ENCODE data around the gene SERAC1.
"Not testable (repeated sequence)": the region's sequence is repeated elsewhere in the genome, so short reads cannot be mapped to it uniquely, and the experiment has no call there.

SERAC1 gene

DNA sequence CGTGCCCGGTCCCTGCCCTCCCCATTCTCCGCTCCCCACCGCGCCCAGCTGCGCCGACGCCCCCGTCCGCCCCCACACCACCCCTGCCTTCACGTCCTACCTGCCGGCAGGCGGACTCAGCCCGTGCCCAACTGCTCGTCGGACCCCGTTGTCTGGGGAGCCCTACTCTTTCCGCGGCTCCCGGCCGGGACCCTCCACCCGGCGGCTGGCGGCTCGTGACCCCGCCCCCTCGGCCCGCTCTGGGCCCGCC is at the start of gene SERAC1:
Gene SERAC1 (minus strand): TSS at position 223 of the 250 bp plus-strand sequence. CDS start 9,899 bp downstream, outside the sequence.
- no peak for DNase-seq (ENCODE audit: low read depth)

DNA sequence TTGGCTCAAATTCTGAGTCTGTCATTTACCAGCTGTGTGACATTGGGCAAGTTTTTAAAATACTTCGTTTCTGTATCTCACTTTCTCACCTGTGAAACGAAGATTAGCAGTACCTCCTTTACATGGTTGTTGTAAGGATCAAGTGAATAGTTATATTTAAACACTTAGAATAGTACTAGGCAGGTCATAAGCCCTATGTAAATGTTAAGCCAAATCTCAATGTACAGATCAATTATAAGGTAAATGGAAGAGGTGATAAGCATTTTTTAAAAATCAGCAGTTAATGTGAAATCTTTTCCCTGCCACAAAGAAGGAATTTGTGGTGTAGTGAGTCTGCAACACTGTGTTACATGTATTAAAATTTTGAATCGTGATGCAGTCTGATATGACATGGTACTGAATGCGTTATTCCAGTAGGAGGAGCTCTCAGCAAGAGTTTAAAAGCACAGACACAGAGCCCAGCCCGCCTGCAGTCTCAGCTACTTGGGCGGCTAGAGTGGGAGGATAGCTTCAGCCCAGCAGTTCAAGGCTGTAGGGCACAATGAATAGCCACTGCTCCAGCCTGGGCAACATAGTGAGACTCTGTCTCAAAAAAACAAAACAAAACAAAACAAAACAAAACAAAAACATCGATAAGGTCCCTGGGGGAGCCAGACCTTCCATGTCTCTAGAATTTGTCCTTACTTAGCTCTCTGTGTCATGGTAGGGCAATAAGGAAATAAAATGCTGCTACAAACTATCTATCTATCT is 46.0 kb upstream of the SERAC1 start:
- DNase-seq (ENCODE audit: low read depth): peak; percentile 55

DNA sequence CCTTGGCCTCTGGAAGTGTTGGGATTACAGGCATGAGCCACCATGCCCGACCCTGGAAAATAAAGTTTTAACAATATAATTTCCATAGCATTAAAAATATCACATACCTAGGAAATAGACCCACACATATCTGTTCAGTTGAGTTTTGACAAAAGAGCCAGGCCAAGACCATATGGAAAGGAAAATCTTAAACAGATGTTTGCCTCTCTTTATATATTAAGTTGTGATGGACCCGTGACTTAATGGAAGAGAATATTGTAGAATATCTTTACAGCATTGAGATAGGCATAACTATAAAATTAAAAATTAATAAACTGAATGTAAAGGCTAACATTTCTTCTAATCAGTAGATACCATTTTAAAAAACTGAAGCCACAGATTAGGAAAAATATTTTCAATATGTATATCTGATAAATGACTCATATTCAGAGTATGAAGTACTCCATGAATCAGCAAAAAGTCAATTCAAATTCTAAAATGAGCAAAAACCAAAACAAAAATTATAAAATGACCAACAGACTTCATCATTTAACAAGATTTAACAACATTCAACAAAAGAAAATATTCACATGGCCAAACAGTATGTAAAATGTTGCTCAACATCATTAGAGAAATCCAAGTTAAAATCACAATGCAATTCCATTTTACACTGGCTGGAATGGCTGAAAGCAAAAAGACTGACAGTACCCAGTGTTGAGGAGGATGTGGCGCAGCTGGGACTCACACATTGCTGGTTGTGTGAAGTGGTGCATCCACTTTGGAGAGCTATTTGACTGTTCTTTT is 43.4 kb upstream of the SERAC1 start:
- DNase-seq (ENCODE audit: low read depth): peak; percentile 21

DNA sequence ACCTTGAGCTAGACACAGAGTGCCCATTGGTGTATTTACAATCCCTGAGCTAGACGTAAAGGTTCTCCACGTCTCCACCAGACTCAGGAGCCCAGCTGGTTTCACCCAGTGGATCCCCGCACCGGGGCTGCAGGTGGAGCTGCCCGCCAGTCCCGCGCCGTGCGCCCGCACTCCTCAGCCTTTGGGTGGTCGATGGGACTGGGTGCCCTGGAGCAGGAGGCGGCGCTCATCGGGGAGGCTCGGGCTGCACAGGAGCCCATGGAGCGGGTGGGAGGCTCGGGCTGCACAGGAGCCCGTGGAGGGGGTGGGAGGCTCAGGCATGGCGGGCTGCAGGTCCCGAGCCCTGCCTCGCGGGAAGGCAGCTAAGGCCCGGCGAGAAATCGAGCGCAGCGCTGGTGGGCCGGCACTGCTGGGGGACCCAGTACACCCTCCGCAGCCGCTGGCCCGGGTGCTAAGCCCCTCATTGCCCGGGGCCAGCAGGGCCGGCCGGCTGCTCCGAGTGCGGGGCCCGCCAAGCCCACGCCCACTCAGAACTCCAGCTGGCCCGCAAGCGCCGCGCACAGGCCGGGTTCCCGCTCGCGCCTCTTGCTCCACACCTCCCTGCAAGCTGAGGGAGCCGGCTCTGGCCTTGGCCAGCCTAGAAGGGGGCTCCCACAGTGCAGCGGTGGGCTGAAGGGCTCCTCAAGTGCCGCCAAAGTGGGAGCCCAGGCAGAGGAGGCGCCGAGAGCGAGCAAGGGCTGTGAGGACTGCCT is 41.7 kb upstream of the SERAC1 start:
- DNase-seq (ENCODE audit: low read depth): not testable (repeated sequence)

DNA sequence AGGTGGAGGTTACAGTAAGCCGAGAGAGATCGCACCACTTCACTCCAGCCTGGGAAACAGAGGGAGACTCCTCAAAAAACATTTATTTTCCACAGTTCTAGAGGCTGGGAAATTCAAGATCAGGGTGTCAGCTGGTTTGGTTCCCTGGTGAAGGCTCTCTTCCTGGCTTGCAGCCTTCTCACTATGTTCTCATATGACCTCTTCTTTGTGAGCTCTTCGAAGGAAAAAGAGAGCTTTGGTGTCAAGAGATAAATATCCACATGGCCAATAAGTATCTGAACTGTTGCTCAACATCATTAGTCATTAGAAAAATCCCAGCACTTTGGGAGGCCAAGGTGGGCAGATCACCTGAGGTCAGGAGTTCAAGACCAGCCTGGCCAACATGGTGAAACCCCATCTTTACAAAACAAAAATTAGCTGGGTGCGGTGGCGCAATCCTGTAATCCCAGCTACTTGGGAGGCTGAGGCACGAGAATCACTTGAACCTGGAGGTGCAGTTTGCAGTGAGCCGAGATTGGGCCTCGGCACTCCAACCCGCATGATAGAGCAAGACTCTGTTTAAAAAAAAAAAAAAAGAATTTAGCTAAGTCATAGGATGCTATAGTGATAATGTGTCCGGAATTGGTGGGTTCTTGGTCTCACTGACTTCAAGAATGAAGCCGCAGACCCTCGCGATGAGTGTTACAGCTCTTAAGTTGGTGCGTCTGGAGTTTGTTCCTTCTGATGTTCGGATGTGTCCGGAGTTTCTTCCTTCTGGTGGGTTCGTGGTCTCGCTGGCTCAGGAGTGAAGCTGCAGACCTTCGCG is 40.4 kb upstream of the SERAC1 start:
- DNase-seq (ENCODE audit: low read depth): not testable (repeated sequence)

DNA sequence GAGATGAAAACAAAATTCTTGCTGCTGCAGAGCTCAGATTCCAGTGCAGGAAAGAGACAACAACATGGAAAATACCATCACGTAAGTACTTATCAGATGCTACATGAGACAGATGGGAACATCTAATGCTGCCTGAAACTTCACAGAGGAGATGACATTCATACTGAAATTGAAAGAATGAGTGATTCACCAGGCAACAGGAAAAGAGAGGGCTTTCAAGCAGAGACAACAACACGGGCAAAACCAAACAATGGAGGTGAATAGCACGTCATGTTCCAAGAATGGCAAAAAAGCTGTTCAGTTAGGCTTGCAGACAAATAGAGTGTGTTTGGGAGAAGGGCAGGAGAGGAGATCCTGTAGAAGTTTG is 39.3 kb upstream of the SERAC1 start:
- DNase-seq (ENCODE audit: low read depth): no peak

DNA sequence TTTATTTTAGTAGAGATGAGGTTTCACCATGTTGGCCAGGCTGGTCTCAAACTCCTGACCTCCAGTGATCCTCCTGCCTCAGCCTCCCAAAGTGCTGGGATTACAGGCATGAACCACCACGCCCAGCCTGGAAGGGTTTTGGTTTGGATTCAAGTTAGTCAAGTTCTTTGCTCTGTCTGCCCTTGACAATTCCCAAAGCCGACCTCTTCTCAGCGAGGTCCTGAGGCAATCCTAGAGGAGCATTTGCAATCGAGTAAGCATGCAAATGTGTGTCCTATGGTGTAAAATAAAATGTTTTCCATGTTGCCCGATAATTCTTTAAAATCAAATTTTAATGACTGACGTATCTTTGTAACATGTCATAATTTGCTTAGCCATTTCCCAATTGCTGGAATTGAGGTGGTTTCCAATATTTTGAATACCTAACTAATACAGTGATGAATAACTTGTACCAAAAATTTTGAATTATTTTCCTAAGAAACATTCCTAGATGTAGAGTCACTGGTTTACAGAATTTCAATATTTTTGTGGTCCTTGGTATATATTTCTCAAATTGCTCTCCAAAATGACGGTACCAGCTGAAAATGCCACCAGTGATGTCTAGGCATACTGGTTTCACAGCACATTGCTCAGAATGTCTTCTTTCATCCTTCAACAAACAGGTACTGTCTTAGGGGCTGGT is 38.8 kb upstream of the SERAC1 start:
- no peak for DNase-seq (ENCODE audit: low read depth)

DNA sequence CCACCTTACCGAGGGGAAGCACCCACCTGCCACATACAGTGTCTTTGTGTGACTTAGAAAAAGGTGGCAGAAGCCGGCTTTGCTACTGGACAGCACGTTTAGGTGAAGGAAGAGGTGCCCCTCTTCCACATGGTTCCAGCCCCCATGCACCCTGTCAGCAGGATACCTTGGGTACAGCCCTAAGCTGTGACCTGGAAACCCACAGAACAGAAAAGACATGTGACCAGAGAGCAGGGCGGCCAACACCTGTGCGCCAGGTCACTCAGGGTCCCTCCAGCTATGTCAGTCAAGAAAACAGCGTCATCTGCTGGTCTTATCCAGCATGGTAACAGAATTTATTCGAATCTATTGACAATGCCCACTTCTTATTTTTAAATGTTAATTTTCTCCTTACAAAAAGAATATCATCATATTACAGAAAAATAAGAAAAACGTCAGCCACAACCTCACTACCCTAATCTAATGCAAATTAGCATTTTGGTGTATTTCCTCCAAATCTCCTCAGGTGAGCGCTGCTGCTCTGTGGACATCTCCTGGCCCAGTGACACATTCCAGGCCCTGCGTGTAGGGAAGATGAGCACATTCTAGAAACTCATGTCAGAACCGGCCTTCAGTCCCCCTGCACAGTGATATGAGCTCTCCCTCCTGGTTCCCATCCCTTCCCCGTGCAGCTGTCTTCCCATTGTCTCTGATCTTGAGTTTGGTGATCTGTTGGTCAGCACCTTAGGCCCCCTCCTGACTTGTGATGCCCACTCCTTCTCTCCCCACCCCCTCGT is 37.3 kb upstream of the SERAC1 start:
- no peak for DNase-seq (ENCODE audit: low read depth)

DNA sequence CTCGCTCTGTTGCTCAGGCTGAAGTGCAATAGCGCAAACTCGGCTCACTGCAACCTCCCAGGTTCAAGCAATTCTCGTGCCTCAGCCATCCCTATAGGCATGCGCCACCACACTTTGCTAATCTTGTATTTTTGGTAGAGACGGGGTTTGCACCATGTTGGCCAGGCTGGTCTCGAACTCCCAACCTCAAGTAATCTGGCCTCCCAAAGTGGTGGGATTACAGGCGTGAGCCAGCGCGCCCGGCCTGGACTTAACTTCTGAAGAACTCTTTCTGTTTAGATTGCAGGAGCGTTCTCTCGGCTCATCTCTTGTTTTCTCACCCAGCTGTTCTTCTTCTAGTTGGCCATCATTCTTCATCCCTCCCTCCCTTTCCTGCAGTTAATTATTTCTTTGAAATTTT is 30.4 kb upstream of the SERAC1 start:
- DNase-seq (ENCODE audit: low read depth): no peak

DNA sequence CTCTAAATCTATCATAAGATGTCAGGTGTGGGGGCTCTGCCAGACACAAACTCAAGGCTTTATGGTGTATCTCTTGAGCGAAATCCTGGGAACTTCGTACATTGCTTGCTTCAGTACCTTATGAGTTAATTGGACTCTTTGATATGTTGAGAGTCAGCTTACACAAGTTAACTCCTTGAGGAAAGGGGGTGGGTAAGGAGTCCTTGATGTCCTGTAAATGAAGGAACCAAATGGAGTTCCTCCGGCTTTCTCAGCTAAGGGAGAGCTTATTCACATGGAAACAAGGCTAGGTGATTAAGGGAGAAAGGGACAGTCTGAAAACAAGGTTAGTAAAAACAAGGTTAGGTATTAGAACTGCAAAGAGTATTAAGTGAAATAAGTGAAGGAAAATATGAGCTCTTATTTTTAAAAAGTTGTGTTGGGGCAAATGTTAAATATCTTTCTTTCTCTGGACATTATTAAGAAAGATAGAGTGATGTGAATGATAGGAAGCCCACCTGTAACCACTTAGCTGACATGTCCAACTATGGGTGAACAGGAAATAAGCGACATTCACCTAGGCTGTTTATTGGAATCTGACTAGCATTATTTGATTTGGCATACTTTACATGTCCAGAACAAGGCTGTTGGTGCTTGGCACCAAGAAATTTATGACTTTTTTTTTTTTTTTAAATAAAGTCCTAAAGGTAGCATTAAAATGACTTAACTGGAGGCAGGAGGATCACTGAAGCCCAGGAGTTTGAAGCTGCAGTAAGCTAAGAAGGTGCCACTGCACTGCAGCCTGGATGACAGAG is 26.6 kb upstream of the SERAC1 start:
- no peak for DNase-seq (ENCODE audit: low read depth)

DNA sequence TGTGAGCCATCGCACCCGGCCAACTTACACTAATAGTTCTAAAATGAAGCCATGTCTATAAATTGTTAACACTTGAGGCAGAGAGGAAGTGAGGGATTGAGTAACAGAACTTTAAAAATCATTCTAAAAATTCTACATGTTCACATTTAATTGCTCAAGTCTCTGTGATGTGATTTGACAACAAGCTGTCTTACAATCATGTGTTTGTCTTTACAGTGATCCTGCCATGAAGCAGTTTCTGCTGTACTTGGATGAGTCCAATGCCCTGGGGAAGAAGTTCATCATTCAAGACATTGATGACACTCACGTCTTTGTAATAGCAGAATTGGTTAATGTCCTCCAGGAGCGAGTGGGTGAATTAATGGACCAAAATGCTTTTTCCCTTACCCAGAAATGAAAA is 23.7 kb upstream of the SERAC1 start:
- no peak for DNase-seq (ENCODE audit: low read depth)

DNA sequence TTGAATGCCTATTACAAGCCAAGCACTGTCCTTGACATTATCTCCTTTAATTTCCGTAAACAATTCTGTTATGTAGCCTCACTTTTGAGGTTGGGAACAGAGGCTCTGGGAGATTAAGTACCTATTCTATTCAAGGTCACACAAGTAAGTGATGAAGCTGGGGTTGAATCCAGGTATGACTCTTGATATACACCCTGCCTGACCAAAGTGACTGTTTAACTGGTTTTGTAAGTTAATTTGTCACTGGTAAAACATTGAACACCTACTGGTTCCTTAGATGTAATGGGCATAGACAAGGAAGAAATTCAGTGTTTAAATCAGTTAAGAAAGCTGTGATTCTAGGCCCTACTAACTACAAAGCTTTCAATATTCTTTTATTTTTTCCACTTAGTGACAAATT is 23.0 kb upstream of the SERAC1 start:
- DNase-seq (ENCODE audit: low read depth): no peak

DNA sequence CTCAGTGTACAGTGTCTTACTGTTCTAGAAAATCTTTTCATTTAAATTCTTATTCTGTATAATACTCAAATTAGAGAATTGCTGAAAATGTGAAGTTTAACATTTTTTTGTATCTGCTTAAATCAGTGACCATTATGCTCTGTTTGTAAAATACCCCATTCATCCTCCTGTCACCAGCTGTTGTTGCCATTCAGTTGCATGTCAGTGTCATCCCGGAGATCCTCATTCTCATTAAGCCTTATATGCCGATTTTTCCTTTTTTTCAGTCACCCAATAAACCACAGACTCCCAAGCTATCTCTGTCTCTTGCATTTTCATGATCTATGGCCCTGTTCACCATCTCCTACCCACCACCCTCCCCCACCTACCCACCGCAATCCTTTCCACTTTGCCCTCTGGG is 20.5 kb upstream of the SERAC1 start:
- no peak for DNase-seq (ENCODE audit: low read depth)

DNA sequence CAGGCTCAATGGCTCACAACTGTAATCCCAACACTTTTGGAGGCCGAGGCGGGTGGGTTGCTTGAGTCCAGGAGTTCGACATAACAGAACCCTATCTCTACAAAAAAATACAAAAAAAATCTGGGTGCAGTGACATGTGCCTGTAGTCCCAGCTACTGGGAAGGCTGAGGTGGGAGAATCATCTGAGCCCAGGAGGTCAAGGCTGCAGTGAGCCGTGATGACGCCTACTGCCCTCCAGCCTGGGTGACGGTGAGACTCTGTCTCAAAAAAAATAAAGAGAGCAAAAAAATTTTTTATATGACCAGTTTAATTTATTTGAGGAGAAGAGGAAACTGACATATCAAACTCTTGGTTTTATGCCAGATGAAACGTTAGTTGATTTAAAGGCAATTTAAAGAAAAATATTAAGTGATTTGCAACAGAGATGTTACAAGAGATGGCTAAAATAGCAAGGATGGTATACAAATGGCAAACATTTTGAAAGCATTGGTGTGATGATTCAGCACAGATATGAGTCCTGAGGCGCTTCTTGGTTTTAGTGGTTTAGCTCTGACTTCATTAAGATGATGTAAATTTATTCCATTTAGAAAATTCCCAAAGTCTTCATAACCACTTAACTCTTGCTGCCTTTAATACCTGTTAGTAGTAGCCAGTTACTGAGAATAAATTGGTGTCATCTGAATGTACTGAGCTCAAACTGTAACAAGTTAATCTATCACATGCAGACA is 17.8 kb upstream of the SERAC1 start:
- DNase-seq (ENCODE audit: low read depth): peak; percentile 45

DNA sequence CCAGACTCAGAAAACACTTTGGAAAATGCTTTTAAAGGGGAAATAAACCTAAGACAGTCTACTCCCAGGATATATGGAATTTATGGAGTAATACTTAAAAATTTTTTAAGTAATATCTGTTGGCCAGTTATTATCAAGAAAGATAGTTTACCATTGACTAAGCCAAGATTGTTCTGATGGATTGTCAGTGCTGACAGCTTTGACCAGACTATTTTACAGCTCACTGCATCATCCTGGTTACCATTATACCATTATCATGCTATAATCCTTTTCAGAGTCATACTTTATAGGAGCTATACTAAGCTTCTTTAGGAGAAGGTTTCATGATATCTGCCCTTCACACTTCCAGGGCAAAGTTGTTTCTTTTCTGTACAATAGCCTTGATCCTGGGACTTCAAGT is 16.5 kb upstream of the SERAC1 start:
- DNase-seq (ENCODE audit: low read depth): no peak

DNA sequence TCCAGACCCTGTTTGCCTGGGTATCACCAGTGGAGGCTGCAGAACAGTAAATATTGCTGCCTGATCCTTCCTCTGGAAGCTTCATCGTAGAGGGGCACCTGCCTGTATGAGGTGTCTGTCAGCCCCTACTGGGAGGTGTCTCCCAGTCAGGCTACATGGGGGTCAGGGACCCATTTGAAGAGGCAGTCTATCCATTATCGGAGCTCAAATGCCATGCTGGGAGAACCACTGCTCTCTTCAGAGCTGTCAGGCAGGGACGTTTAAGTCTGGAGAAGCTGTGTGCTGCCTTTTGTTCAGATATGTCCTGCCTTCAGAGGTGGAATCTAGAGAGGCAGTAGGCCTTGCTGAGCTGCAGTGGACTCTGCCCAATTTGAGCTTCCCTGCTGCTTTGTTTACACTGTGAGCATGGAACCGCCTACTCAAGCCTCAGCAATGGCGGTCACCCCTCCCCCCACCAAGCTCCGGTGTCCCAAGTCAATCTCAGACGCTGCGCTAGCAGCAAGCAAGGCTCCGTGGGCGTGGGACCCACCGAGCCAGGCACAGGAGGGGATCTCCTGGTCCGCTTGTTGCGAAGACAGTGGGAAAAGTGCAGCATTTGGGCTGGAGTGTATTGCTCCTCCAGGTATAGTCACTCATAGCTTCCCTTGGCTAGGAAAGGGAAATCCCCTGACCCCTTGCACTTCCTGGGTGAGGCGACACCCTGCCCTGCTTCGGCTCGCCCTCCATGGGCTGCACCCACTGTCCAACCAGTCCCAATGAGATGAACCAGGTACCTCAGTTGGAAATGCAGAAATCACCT is 15.3 kb upstream of the SERAC1 start:
- not testable (repeated sequence) for DNase-seq (ENCODE audit: low read depth)

DNA sequence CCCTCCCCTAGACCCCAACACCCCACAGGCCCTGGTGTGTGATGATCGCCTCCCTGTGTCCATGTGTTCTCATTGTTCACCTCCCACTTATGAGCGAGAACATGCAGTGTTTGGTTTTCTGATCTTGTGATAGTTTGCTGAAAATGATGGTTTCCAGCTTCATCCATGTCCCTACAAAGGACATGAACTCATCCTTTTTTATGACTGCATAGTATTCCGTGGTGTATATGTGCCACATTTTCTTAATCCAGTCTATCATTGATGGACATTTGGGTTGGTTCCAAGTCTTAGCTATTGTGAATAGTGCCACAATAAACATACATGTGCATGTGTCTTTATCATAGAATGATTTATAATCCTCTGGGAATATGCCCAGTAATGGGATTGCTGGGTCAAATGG is 9.7 kb upstream of the SERAC1 start:
- not testable (repeated sequence) for DNase-seq (ENCODE audit: low read depth)

DNA sequence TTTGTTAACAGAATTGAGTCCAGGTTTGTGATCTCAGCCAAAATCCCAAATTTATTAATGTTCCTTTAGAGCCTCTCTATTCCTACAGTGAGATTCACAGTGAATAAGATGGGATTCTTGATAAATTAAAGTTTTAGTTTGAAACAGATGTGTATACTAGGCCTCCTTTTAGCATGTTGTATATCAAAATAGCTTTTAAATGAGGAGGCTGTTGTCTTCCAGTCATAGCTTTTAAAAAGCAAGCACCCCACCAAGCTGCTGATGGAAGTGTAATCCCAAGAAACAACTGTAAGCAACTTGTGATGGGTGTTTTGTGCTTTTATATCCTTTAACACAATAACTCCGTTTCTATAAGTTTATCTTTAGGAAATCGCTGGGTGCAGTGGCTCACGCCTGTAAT is 7.0 kb upstream of the SERAC1 start:
- no peak for DNase-seq (ENCODE audit: low read depth)

DNA sequence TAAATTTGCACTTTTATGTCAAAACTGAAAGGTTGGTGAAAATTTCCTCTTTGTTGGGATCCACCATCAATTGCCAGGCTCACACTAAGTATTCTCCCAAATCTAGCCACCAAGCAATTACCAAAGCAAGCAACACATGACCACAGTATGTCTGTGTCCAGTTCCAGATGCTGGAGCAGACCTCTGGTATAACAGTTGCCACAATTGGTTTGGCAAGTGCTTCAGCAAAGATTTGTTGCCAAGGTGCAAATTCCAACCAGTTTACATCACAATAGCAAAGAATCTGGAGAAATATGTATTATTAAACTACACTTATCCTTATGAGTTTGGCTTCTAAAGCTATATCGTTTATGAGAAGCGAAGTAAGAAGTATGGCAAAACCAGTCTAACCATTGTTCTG is 6.5 kb upstream of the SERAC1 start:
- peak; percentile 87 for DNase-seq (ENCODE audit: low read depth)
